Measurements from ENCODE around the gene KIAA1217. TPM values are rescaled to one million over a fixed set of nuclear protein-coding genes. Genes with fewer than 3 reads are reported as not detected.

KIAA1217 gene
- total RNA-seq, 3 donors from 2014 or later (not counting 1 experiment from before 2014, with no cell fraction given): not detected

DNA sequence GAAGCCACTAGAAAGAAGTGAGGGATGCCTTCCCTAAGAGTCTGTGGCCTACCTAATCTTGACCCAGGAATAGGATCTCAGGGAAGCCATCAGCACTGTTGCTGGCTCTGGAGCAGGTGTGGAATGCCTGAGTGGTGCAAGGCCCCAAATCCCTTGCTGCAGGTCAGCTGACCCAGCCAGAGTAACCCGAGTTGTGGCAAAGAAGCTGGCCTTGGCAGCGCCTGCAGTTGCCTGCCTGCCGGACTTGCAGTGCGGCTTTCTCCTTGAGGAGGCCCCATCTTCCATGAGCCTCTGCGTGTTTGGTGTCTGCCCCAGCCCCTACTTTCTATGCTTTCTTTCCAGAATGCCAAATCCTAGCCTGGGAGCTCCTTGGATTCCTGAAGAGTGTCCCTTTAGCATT lies 5.8 kb downstream of the KIAA1217 start:
- Histone ChIP-seq H3K4me1 (ENCODE audit: control insufficient read depth, insufficient read depth, low read length) (no peaks in the 10 kb centered on the region), H3K36me3 (ENCODE audit: control insufficient read depth, insufficient read depth, low read length) (no peaks in the 10 kb centered on the region), H3K27me3 (ENCODE audit: control insufficient read depth, insufficient read depth, low read length) (peaks cover 1% of the 10 kb centered on the region), H3K9me3 (ENCODE audit: control insufficient read depth, insufficient read depth, low read length) (no peaks in the 10 kb centered on the region), H3K4me3 (ENCODE audit: low read length) (no peak overlapping the region), H3K27ac (ENCODE audit: low read length) (no peak overlapping the region)
- intact Hi-C loops (cut with micrococcal nuclease): no loop called here
- no peak for ATAC-seq
- WGBS (ENCODE audit: insufficient coverage): 88% methylated on average over 5 of the region's 5 CpGs
- no peak overlapping the region for H3K27ac Mint-ChIP-seq
- no peaks in the 10 kb centered on the region for H3K4me1 Mint-ChIP-seq
- H3K4me3 Mint-ChIP-seq: no peak overlapping the region
- TF ChIP-seq, protein P1, sequence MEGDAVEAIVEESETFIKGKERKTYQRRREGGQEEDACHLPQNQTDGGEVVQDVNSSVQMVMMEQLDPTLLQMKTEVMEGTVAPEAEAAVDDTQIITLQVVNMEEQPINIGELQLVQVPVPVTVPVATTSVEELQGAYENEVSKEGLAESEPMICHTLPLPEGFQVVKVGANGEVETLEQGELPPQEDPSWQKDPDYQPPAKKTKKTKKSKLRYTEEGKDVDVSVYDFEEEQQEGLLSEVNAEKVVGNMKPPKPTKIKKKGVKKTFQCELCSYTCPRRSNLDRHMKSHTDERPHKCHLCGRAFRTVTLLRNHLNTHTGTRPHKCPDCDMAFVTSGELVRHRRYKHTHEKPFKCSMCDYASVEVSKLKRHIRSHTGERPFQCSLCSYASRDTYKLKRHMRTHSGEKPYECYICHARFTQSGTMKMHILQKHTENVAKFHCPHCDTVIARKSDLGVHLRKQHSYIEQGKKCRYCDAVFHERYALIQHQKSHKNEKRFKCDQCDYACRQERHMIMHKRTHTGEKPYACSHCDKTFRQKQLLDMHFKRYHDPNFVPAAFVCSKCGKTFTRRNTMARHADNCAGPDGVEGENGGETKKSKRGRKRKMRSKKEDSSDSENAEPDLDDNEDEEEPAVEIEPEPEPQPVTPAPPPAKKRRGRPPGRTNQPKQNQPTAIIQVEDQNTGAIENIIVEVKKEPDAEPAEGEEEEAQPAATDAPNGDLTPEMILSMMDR (IDR thresholded peaks at IDR 0.05): no peak
- peaks cover 8 to 15% of the 10 kb centered on the region in 2 donors for H3K27me3 Mint-ChIP-seq (ENCODE audit: low read depth in 2 of 2)
- no peak for DNase-seq
- H3K9me3 Mint-ChIP-seq: peaks cover 2 to 3% of the 10 kb centered on the region in 2 donors
- no peaks in the 10 kb centered on the region for H3K36me3 Mint-ChIP-seq

GRCh38 chr10:24215196-24215595 lies 6.3 kb downstream of the KIAA1217 start:
- TF ChIP-seq, protein P1 (IDR thresholded peaks at IDR 0.05): no peak
- Histone ChIP-seq H3K36me3 (ENCODE audit: control insufficient read depth, insufficient read depth, low read length) (no peaks in the 10 kb centered on the region), H3K4me3 (ENCODE audit: low read length) (no peak overlapping the region), H3K4me1 (ENCODE audit: control insufficient read depth, insufficient read depth, low read length) (no peaks in the 10 kb centered on the region), H3K9me3 (ENCODE audit: control insufficient read depth, insufficient read depth, low read length) (no peaks in the 10 kb centered on the region), H3K27me3 (ENCODE audit: control insufficient read depth, insufficient read depth, low read length) (no peaks in the 10 kb centered on the region), H3K27ac (ENCODE audit: low read length) (no peak overlapping the region)
- 84% methylated on average over 3 of the region's 4 CpGs for WGBS (ENCODE audit: insufficient coverage)
- DNase-seq (no peak), ATAC-seq (no peak)
- peaks cover 6 to 10% of the 10 kb centered on the region in 2 donors for H3K27me3 Mint-ChIP-seq (ENCODE audit: low read depth in 2 of 2)
- H3K27ac Mint-ChIP-seq: no peak overlapping the region
- no peaks in the 10 kb centered on the region for H3K4me1 Mint-ChIP-seq
- H3K4me3 Mint-ChIP-seq: no peak overlapping the region
- no peaks in the 10 kb centered on the region for H3K36me3 Mint-ChIP-seq
- intact Hi-C loops (cut with micrococcal nuclease): no loop called here
- H3K9me3 Mint-ChIP-seq: peaks cover 2 to 3% of the 10 kb centered on the region in 2 donors

DNA sequence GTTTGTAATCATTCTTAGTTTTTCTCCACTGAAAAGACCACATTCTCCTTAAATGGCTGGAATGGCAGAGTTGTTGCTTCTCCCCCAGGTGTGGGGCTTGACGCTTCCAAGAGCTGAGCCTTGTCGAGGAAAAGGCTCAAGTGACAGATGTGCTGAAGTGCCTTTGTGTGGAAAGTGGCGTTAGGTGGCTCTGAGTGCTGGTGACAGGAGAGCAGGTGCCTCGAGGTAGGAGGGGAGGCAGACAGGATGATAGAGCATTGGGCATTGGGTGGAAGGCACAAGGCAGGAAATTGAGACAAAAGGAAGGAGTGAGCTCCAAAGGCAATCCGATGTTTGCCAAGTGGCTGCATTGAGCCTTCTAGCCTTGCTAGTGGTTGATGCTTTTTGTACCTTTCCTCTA lies 6.7 kb downstream of the KIAA1217 start:
- TF ChIP-seq, protein P1 (IDR thresholded peaks at IDR 0.05): no peak
- H3K9me3 Mint-ChIP-seq: peaks cover 2 to 3% of the 10 kb centered on the region in 2 donors
- Histone ChIP-seq H3K36me3 (ENCODE audit: control insufficient read depth, insufficient read depth, low read length) (no peaks in the 10 kb centered on the region), H3K9me3 (ENCODE audit: control insufficient read depth, insufficient read depth, low read length) (no peaks in the 10 kb centered on the region), H3K27ac (ENCODE audit: low read length) (no peak overlapping the region), H3K4me3 (ENCODE audit: low read length) (no peak overlapping the region), H3K27me3 (ENCODE audit: control insufficient read depth, insufficient read depth, low read length) (no peaks in the 10 kb centered on the region), H3K4me1 (ENCODE audit: control insufficient read depth, insufficient read depth, low read length) (no peaks in the 10 kb centered on the region)
- no peaks in the 10 kb centered on the region for H3K4me1 Mint-ChIP-seq
- DNase-seq (no peak), ATAC-seq (no peak)
- WGBS (ENCODE audit: insufficient coverage): 72% methylated on average over 5 of the region's 5 CpGs
- no peak overlapping the region for H3K4me3 Mint-ChIP-seq
- H3K36me3 Mint-ChIP-seq: no peaks in the 10 kb centered on the region
- no peak overlapping the region for H3K27ac Mint-ChIP-seq
- peaks cover 6% of the 10 kb centered on the region in 2 donors for H3K27me3 Mint-ChIP-seq (ENCODE audit: low read depth in 2 of 2)
- intact Hi-C loops (cut with micrococcal nuclease): no loop called here

DNA sequence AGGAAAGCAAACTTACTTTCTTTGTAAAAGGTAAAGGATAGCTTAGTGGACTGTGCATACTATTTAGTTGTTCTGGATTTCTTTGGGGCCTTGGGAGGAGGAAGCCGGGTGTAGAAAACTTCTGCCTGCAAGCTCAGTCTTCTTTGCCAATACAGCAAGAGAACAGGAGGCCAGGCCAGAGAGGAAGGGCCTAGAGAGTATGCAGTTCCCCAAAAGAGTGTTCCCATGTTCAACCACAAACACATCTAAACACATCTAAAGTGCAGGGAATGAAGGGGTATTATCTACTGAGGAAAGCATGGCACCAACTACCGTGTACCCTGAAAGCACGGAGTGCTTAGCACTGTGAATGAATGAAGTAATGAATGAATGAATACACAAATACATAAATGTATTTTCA lies 11.0 kb downstream of the KIAA1217 start:
- Histone ChIP-seq H3K4me1 (ENCODE audit: control insufficient read depth, insufficient read depth, low read length) (no peaks in the 10 kb centered on the region), H3K4me3 (ENCODE audit: low read length) (no peak overlapping the region), H3K27ac (ENCODE audit: low read length) (no peak overlapping the region), H3K27me3 (ENCODE audit: control insufficient read depth, insufficient read depth, low read length) (no peaks in the 10 kb centered on the region), H3K9me3 (ENCODE audit: control insufficient read depth, insufficient read depth, low read length) (no peaks in the 10 kb centered on the region), H3K36me3 (ENCODE audit: control insufficient read depth, insufficient read depth, low read length) (no peaks in the 10 kb centered on the region)
- intact Hi-C loops (cut with micrococcal nuclease): no loop called here
- Mint-ChIP-seq H3K4me1 (no peaks in the 10 kb centered on the region), H3K4me3 (no peak overlapping the region), H3K9me3 (peaks cover 0 to 3% of the 10 kb centered on the region in 2 donors), H3K36me3 (no peaks in the 10 kb centered on the region), H3K27ac (no peak overlapping the region), H3K27me3 (ENCODE audit: low read depth in 2 of 2) (no peaks in the 10 kb centered on the region)
- no peak for DNase-seq
- 67% methylated on average over 1 of the region's 3 CpGs for WGBS (ENCODE audit: insufficient coverage)
- TF ChIP-seq, protein P1 (IDR thresholded peaks at IDR 0.05): no peak
- no peak for ATAC-seq
